ENCODE data around the gene COL8A2.

COL8A2 gene

DNA sequence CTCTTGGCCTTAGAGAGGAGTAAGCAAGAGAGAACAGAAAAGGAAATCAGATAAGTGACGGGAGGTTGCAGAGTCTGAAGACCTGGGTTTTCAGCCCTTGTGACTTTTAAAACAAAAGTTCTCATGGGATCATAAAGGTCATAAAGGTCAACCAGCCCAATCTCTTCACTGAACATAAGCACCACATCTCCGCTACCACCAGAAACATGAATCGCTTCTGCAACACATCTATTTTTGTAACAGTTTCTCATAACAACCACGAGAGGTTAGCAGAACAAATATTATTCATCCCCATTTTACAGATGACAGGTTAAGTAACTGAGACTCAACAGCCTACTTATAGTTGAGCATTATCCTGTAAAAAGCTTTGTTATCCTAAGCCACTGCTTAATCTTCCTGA, 18.4 kb upstream of the COL8A2 start:
- H3K4me1 ChIP-seq (ENCODE audit: control insufficient read depth, insufficient read depth, low read length): peaks cover 22% of the 10 kb centered on the region
- H3K9me3 ChIP-seq (ENCODE audit: control insufficient read depth, low read length): no peaks in the 10 kb centered on the region
- H3K9ac ChIP-seq (ENCODE audit: low read length): no peak overlapping the region
- H3K4me3 ChIP-seq (ENCODE audit: low read length): no peak overlapping the region
- no peaks in the 10 kb centered on the region for H3K27me3 ChIP-seq (ENCODE audit: control insufficient read depth, insufficient read depth, low read length)
- H3K36me3 ChIP-seq (ENCODE audit: control insufficient read depth, insufficient read depth, low read length): no peaks in the 10 kb centered on the region

DNA sequence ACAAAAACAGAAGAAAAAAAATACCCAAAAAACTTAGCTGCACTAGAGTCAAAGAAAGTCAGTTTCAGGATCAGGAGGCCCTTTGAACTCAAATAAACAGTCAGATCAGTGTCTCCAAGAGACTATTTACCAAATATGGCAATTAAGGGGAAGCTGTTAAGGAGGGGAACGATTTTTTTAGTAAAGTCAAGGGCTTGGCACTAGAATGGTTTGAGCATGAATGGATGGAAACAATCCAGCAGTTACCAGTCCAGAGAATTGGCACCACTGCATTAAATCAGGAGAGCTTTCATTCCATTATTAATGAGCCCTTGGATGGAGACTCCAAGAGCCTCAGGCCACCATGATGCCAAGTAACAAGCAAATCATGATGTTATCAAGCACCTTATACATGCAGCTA, 17.1 kb upstream of the COL8A2 start:
- Histone ChIP-seq H3K4me3 (ENCODE audit: low read length) (no peak overlapping the region), H3K4me1 (ENCODE audit: control insufficient read depth, insufficient read depth, low read length) (peaks cover 16% of the 10 kb centered on the region), H3K27me3 (ENCODE audit: control insufficient read depth, insufficient read depth, low read length) (no peaks in the 10 kb centered on the region), H3K9me3 (ENCODE audit: control insufficient read depth, low read length) (no peaks in the 10 kb centered on the region), H3K36me3 (ENCODE audit: control insufficient read depth, insufficient read depth, low read length) (peaks cover 7% of the 10 kb centered on the region), H3K9ac (ENCODE audit: low read length) (no peak overlapping the region)

- Histone ChIP-seq H3K9ac (ENCODE audit: low read length) (no peak overlapping the region), H3K4me3 (ENCODE audit: low read length) (no peak overlapping the region), H3K4me1 (ENCODE audit: control insufficient read depth, insufficient read depth, low read length) (peaks cover 19% of the 10 kb centered on the region), H3K36me3 (ENCODE audit: control insufficient read depth, insufficient read depth, low read length) (peaks cover 11% of the 10 kb centered on the region), H3K27me3 (ENCODE audit: control insufficient read depth, insufficient read depth, low read length) (no peaks in the 10 kb centered on the region), H3K9me3 (ENCODE audit: control insufficient read depth, low read length) (no peaks in the 10 kb centered on the region)
Observed at GRCh38 chr1:36139521-36139920, 14.5 kb upstream of the COL8A2 start.

- Histone ChIP-seq H3K9ac (ENCODE audit: low read length) (no peak overlapping the region), H3K4me3 (ENCODE audit: low read length) (no peak overlapping the region), H3K27me3 (ENCODE audit: control insufficient read depth, insufficient read depth, low read length) (no peaks in the 10 kb centered on the region), H3K4me1 (ENCODE audit: control insufficient read depth, insufficient read depth, low read length) (peaks cover 35% of the 10 kb centered on the region), H3K36me3 (ENCODE audit: control insufficient read depth, insufficient read depth, low read length) (peaks cover 11% of the 10 kb centered on the region), H3K9me3 (ENCODE audit: control insufficient read depth, low read length) (no peaks in the 10 kb centered on the region)
Observed at GRCh38 chr1:36137776-36138175, 12.8 kb upstream of the COL8A2 start.

GRCh38 chr1:36137226-36137625, 12.2 kb upstream of the COL8A2 start:
- Histone ChIP-seq H3K4me3 (ENCODE audit: low read length) (no peak overlapping the region), H3K9me3 (ENCODE audit: control insufficient read depth, low read length) (no peaks in the 10 kb centered on the region), H3K36me3 (ENCODE audit: control insufficient read depth, insufficient read depth, low read length) (peaks cover 11% of the 10 kb centered on the region), H3K27me3 (ENCODE audit: control insufficient read depth, insufficient read depth, low read length) (no peaks in the 10 kb centered on the region), H3K4me1 (ENCODE audit: control insufficient read depth, insufficient read depth, low read length) (peaks cover 30% of the 10 kb centered on the region), H3K9ac (ENCODE audit: low read length) (no peak overlapping the region)

DNA sequence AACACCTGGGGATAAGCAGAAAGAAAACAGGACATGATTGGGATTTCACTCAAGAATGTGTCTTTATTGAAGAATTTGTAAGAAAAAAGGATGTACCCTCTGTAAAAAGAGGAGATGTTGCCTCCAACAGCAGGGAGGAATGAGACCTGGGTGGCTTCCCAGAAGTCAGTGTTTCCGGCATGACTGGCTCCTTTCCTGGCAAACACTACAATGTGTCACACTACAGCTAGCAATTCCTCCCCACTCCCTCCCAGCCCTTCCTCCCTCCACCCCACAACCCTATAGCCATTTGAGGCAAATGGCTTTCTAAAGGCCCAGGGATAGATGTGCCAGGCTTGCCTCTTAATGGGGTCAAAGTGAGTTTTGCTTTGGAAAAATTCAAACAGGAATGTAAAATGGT, 11.5 kb upstream of the COL8A2 start:
- no peak overlapping the region for H3K9ac ChIP-seq (ENCODE audit: low read length)
- peaks cover 28% of the 10 kb centered on the region for H3K4me1 ChIP-seq (ENCODE audit: control insufficient read depth, insufficient read depth, low read length)
- H3K4me3 ChIP-seq (ENCODE audit: low read length): no peak overlapping the region
- H3K36me3 ChIP-seq (ENCODE audit: control insufficient read depth, insufficient read depth, low read length): peaks cover 11% of the 10 kb centered on the region
- no peaks in the 10 kb centered on the region for H3K9me3 ChIP-seq (ENCODE audit: control insufficient read depth, low read length)
- no peaks in the 10 kb centered on the region for H3K27me3 ChIP-seq (ENCODE audit: control insufficient read depth, insufficient read depth, low read length)

DNA sequence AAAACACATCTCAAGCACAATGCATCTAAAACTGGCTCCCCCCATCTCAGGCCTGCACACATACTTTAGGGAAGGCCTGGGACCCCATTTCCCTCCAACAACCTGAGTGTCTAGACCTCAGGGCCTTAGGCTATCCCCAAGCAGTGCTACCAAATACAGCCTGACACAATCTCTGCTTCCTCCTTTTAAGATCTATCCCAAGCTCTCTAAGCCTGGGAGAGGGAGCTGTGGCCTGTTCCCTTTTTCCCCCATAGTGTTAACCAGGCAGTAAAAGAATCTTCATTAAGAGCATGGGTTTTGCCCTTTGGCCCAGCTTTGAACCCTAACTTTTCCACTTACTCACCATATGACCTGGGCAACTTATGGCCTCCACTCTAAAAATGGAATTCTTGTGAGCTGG, 10.8 kb upstream of the COL8A2 start:
- peaks cover 11% of the 10 kb centered on the region for H3K36me3 ChIP-seq (ENCODE audit: control insufficient read depth, insufficient read depth, low read length)
- no peaks in the 10 kb centered on the region for H3K27me3 ChIP-seq (ENCODE audit: control insufficient read depth, insufficient read depth, low read length)
- H3K4me1 ChIP-seq (ENCODE audit: control insufficient read depth, insufficient read depth, low read length): peaks cover 27% of the 10 kb centered on the region
- no peak overlapping the region for H3K4me3 ChIP-seq (ENCODE audit: low read length)
- H3K9me3 ChIP-seq (ENCODE audit: control insufficient read depth, low read length): no peaks in the 10 kb centered on the region
- H3K9ac ChIP-seq (ENCODE audit: low read length): no peak overlapping the region

- Histone ChIP-seq H3K9me3 (ENCODE audit: control insufficient read depth, low read length) (no peaks in the 10 kb centered on the region), H3K4me1 (ENCODE audit: control insufficient read depth, insufficient read depth, low read length) (peaks cover 22% of the 10 kb centered on the region), H3K36me3 (ENCODE audit: control insufficient read depth, insufficient read depth, low read length) (peaks cover 11% of the 10 kb centered on the region), H3K27me3 (ENCODE audit: control insufficient read depth, insufficient read depth, low read length) (no peaks in the 10 kb centered on the region), H3K4me3 (ENCODE audit: low read length) (no peak overlapping the region), H3K9ac (ENCODE audit: low read length) (no peak overlapping the region)
Observed at GRCh38 chr1:36135330-36135667, 10.3 kb upstream of the COL8A2 start.

DNA sequence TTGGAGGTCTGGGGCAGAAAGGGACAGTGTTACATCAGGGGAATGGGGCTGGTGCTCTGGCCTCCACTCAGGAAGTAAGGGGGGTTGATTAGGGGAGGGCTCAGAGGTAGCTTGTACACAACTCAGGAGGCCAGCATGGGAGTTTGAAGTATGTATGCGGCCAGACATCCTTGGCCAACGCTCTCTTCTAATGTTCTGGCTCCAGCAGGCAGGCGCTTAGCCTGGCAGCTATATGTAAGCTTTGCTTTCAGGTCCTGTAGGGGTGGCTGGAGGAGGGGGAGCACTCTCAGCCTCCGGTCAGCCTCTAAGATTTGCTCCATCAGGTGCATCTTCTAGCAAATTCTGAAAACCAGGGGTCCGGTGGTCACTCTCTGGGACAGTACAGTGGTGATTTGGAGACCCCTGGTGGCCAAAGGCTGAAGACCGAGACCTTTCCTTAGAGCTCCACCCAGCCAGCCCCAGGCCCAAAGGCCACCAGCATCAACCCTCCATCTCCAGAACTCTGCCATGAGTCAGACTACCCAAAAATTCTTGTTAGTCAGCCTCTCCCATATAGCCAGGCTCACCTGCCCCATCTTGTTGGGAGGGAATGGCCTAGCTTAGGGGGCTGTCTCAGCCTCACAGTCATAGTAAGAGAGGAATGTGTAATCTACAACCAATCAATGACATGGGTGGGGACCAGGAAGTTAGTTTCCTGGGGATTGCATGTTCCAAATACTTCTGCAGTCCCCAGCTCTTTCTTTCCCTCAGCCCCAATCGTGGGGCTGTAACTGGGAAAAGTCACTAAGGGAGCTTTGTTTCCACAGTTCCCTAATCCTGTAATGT, 9.7 kb upstream of the COL8A2 start:
- Histone ChIP-seq H3K9ac (ENCODE audit: low read length) (no peak overlapping the region), H3K4me1 (ENCODE audit: control insufficient read depth, insufficient read depth, low read length) (peaks cover 18% of the 10 kb centered on the region), H3K27me3 (ENCODE audit: control insufficient read depth, insufficient read depth, low read length) (no peaks in the 10 kb centered on the region), H3K4me3 (ENCODE audit: low read length) (no peak overlapping the region), H3K36me3 (ENCODE audit: control insufficient read depth, insufficient read depth, low read length) (peaks cover 11% of the 10 kb centered on the region), H3K9me3 (ENCODE audit: control insufficient read depth, low read length) (no peaks in the 10 kb centered on the region)

GRCh38 chr1:36134031-36134430, 9.0 kb upstream of the COL8A2 start:
- no peak overlapping the region for H3K4me3 ChIP-seq (ENCODE audit: low read length)
- peaks cover 18% of the 10 kb centered on the region for H3K4me1 ChIP-seq (ENCODE audit: control insufficient read depth, insufficient read depth, low read length)
- no peaks in the 10 kb centered on the region for H3K9me3 ChIP-seq (ENCODE audit: control insufficient read depth, low read length)
- peaks cover 11% of the 10 kb centered on the region for H3K36me3 ChIP-seq (ENCODE audit: control insufficient read depth, insufficient read depth, low read length)
- no peaks in the 10 kb centered on the region for H3K27me3 ChIP-seq (ENCODE audit: control insufficient read depth, insufficient read depth, low read length)
- no peak overlapping the region for H3K9ac ChIP-seq (ENCODE audit: low read length)

GRCh38 chr1:36133484-36133883, 8.5 kb upstream of the COL8A2 start:
- H3K36me3 ChIP-seq (ENCODE audit: control insufficient read depth, insufficient read depth, low read length): peaks cover 11% of the 10 kb centered on the region
- H3K4me1 ChIP-seq (ENCODE audit: control insufficient read depth, insufficient read depth, low read length): peaks cover 18% of the 10 kb centered on the region
- H3K4me3 ChIP-seq (ENCODE audit: low read length): no peak overlapping the region
- peaks cover under 1% of the 10 kb centered on the region for H3K27me3 ChIP-seq (ENCODE audit: control insufficient read depth, insufficient read depth, low read length)
- no peak overlapping the region for H3K9ac ChIP-seq (ENCODE audit: low read length)
- H3K9me3 ChIP-seq (ENCODE audit: control insufficient read depth, low read length): no peaks in the 10 kb centered on the region

DNA sequence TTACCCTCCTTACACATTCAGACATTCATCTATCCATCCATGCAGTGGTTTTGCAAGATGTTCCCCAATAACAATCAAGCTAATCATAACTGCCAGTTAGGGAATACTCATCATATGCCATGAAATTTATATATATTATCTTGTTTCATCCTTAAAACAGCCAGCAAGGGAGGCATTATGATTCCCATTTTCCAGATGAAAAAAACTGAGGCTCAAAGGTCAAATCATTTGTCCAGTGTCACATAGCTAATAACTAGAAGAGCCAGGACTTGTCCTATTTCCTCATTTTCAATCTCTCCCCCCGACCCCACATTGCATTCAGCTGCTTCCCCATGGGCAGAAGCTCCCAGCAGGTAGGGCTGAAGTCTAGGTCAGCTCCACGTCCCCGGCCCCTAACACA, 7.0 kb upstream of the COL8A2 start:
- Histone ChIP-seq H3K27me3 (ENCODE audit: control insufficient read depth, insufficient read depth, low read length) (peaks cover 4% of the 10 kb centered on the region), H3K4me1 (ENCODE audit: control insufficient read depth, insufficient read depth, low read length) (peaks cover 18% of the 10 kb centered on the region), H3K4me3 (ENCODE audit: low read length) (no peak overlapping the region), H3K9ac (ENCODE audit: low read length) (no peak overlapping the region), H3K36me3 (ENCODE audit: control insufficient read depth, insufficient read depth, low read length) (peaks cover 3% of the 10 kb centered on the region), H3K9me3 (ENCODE audit: control insufficient read depth, low read length) (no peaks in the 10 kb centered on the region)

DNA sequence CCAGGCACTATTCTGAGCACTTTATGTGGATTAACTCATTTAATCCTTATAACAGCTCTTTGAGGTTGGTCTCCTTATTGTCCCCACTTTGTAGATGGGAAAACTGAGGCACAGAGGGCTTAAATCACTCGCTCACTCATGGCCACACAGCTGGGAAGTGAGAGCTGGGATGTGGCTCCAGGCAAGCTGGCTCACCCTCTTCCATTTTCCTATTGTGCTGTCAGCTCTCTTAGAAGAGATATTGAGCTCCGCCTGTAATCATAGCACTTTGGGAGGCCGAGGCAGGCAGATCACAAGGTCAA, 3.8 kb upstream of the COL8A2 start:
- Histone ChIP-seq H3K36me3 (ENCODE audit: control insufficient read depth, insufficient read depth, low read length) (no peaks in the 10 kb centered on the region), H3K9me3 (ENCODE audit: control insufficient read depth, low read length) (no peaks in the 10 kb centered on the region), H3K4me3 (ENCODE audit: low read length) (no peak overlapping the region), H3K9ac (ENCODE audit: low read length) (no peak overlapping the region), H3K27me3 (ENCODE audit: control insufficient read depth, insufficient read depth, low read length) (peaks cover 27% of the 10 kb centered on the region), H3K4me1 (ENCODE audit: control insufficient read depth, insufficient read depth, low read length) (peaks cover 18% of the 10 kb centered on the region)

All from mucosa of stomach (tissue), 1 donor.